ENCODE measurements around the gene CUL5. TPM values are rescaled to one million over a fixed set of nuclear protein-coding genes. Genes with fewer than 3 reads are reported as not detected.
"Not testable (repeated sequence)": the region's sequence is repeated elsewhere in the genome, so short reads cannot be mapped to it uniquely, and the experiment has no call there.

The CUL5 gene
- total RNA-seq, 4 donors from 2014 or later: 25.3 to 41.1 (median 32.3) TPM

DNA sequence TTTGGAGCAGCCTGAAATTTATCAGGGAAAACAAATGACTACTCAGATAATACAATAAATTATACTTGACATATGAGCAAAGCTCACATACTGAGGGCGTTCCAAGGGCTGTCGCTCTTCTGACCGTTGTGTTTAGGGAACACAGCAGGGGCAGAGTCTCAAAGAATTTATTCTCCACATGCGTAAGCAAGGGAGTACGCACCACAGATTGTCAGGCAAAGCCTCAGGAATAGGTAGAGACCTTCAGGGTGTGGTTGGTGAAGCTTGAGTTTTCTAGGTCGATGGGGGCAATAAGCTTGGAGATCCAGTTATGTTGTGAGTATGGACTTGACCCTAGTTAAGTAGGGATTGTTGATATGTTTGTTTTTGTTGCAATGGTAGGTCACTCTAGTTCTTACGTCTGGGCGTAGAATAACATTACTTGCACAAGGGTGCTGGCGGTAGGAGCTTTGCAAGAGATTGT is 113.5 kb downstream of the CUL5 start:
- 17 to 23% methylated on average over 9 of the region's 9 CpGs for WGBS, 2 donors
- Histone ChIP-seq H3K36me3 (peaks cover 0 to 14% (median 0%) of the 10 kb centered on the region in 3 donors), H3K4me1 (peaks cover 4 to 44% (median 23%) of the 10 kb centered on the region in 4 donors), H3K27ac (peak overlapping the region; percentile 84 to 99 (median 96)), H3K4me3 (peak overlapping the region; percentile 65 to 96 (median 88)), H3K9me3 (no peaks in the 10 kb centered on the region), H3K27me3 (no peaks in the 10 kb centered on the region)
- DNase-seq (ENCODE audit: low spot score in 2 of 2): no peak
- TF ChIP-seq POLR2A (IDR thresholded peaks at IDR 0.05): no peak
- TF ChIP-seq, protein P1, sequence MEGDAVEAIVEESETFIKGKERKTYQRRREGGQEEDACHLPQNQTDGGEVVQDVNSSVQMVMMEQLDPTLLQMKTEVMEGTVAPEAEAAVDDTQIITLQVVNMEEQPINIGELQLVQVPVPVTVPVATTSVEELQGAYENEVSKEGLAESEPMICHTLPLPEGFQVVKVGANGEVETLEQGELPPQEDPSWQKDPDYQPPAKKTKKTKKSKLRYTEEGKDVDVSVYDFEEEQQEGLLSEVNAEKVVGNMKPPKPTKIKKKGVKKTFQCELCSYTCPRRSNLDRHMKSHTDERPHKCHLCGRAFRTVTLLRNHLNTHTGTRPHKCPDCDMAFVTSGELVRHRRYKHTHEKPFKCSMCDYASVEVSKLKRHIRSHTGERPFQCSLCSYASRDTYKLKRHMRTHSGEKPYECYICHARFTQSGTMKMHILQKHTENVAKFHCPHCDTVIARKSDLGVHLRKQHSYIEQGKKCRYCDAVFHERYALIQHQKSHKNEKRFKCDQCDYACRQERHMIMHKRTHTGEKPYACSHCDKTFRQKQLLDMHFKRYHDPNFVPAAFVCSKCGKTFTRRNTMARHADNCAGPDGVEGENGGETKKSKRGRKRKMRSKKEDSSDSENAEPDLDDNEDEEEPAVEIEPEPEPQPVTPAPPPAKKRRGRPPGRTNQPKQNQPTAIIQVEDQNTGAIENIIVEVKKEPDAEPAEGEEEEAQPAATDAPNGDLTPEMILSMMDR (IDR thresholded peaks at IDR 0.05): no peak
- TF ChIP-seq EP300 (IDR thresholded peaks at IDR 0.05): no peak

DNA sequence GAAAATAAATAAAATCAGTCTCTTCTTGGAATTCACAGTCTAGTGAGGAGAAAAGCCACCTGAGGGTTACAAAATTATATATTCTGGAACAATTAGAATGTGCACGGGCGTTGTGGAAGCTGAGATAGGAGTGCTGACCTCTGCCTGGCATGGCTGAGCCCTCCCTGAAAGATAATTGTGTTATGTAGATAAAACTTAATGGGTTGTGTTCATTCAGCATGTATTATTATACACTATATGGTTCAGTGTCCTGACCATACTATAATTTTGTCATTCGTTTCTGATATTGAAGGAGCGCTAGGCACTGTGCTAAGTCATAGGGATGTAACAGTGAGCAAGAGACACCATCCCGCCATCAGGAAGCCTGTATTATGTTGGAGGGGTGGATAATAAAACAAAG is 116.4 kb downstream of the CUL5 start:
- WGBS, 2 donors: 88 to 90% methylated on average over 5 of the region's 5 CpGs
- no peak for DNase-seq (ENCODE audit: low spot score in 2 of 2)
- Histone ChIP-seq H3K27ac (no peak overlapping the region), H3K27me3 (no peaks in the 10 kb centered on the region), H3K36me3 (peaks cover 0 to 34% (median 0%) of the 10 kb centered on the region in 3 donors), H3K9me3 (no peaks in the 10 kb centered on the region), H3K4me1 (peaks cover 4 to 44% (median 23%) of the 10 kb centered on the region in 4 donors), H3K4me3 (no peak overlapping the region)
- TF ChIP-seq EP300 (IDR thresholded peaks at IDR 0.05): no peak
- TF ChIP-seq POLR2A (IDR thresholded peaks at IDR 0.05): no peak
- TF ChIP-seq, protein P1 (IDR thresholded peaks at IDR 0.05): no peak

DNA sequence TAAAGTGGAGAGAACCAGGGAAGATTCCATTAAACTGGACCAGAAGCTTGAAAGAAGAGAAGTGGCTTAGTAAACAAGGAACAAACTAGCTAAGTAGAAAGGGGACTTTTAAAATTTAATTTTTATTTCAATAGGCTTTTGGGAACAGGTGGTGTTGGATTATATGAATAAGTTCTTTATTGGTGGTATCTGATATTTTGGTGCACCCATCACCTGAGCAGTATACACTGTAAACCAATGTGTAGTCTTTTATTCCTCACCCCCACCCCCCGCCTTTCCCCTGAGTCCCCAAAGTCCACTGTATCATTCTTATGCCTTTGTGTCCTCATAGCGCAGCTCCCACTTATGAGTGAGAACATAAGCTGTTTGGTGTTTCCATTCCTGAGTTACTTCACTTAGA is 120.1 kb downstream of the CUL5 start:
- Histone ChIP-seq H3K36me3 (peaks cover 0 to 43% (median 5%) of the 10 kb centered on the region in 3 donors), H3K9me3 (no peaks in the 10 kb centered on the region), H3K27ac (no peak overlapping the region), H3K4me1 (peaks cover 0 to 38% (median 7%) of the 10 kb centered on the region in 4 donors), H3K4me3 (no peak overlapping the region), H3K27me3 (no peaks in the 10 kb centered on the region)
- 95 to 98% methylated on average over 2 of the region's 2 CpGs for WGBS, 2 donors
- TF ChIP-seq EP300 (IDR thresholded peaks at IDR 0.05) (no peak), POLR2A (IDR thresholded peaks at IDR 0.05) (no peak)
- TF ChIP-seq, protein P1 (IDR thresholded peaks at IDR 0.05): no peak
- no peak for DNase-seq (ENCODE audit: low spot score in 2 of 2)

DNA sequence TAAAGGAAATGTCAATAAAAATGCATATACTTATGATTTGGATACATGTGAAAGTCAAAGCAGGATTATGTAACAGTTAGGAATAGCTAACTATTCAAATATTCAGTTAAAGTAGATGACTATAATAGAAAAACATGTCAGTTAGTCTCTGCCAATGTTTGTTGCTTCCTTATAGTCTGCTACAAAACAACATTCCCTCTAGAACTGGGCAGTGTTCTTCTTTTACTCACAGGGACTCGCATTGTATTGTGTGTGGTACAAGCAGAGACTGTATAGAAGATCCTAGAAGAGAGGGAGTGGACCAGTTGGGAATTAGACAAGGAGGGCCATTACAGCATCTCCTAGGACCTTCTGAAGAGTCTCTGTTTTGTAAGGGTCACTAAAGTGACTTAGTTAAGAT is 123.3 kb downstream of the CUL5 start:
- Histone ChIP-seq H3K27ac (peak overlapping the region in 1 of 4 donors; percentile 58), H3K4me3 (no peak overlapping the region), H3K27me3 (no peaks in the 10 kb centered on the region), H3K4me1 (peaks cover 0 to 25% (median 0%) of the 10 kb centered on the region in 4 donors), H3K36me3 (peaks cover 0 to 56% (median 19%) of the 10 kb centered on the region in 3 donors), H3K9me3 (no peaks in the 10 kb centered on the region)
- TF ChIP-seq EP300 (IDR thresholded peaks at IDR 0.05) (no peak), POLR2A (IDR thresholded peaks at IDR 0.05) (no peak)
- TF ChIP-seq, protein P1 (IDR thresholded peaks at IDR 0.05): no peak
- no peak for DNase-seq (ENCODE audit: low spot score in 2 of 2)
- 51 to 66% methylated on average over 1 of the region's 1 CpG for WGBS, 2 donors

DNA sequence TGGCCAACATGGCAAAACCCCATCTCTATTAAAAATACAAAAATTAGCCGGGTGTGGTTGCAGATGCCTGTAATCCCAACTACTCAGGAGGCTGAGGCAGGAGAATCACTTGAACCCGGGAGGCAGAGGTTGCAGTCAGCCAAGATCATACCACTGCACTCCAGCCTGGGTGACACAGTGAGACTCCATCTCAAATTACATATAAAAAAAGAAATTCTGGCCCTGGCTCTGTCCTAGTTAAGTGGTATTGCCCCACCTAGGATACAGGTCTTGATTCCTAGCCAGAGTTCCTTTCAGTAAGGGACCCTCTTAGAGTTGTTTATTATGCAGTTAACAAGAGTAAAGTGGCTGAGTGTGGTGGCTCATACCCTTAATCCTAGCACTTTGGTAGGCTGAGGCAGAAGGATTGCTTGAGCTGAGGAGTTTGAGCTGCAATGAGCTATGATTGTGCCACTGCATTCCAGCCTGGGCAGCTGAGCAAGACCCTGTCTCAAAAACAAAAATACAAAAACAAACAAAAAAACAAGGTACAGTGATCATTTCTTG is 124.4 kb downstream of the CUL5 start:
- H3K4me3 ChIP-seq; H3K9me3 ChIP-seq; DNase-seq (ENCODE audit: low spot score in 2 of 2); H3K27me3 ChIP-seq: not testable (repeated sequence)
- 97 to 98% methylated on average over 2 of the region's 2 CpGs for WGBS, 2 donors
- H3K36me3 ChIP-seq: peaks cover 0 to 59% (median 22%) of the 10 kb centered on the region in 3 donors
- peaks cover 0 to 25% (median 0%) of the 10 kb centered on the region in 4 donors for H3K4me1 ChIP-seq
- peak overlapping the region in 1 of 4 donors; percentile 2 for H3K27ac ChIP-seq
